Measurements from ENCODE around the gene MMD.
"Not testable (repeated sequence)": the region's sequence is repeated elsewhere in the genome, so short reads cannot be mapped to it uniquely, and the experiment has no call there.

Gene MMD

GRCh38 chr17:55391244-55391757, 30.3 kb downstream of the MMD start:
- Histone ChIP-seq H4K20me1 (ENCODE audit: insufficient read depth, low read length, poor library complexity, severe bottlenecking) (no peaks in the 10 kb centered on the region), H3K9ac (ENCODE audit: low read depth, low read length, poor library complexity, severe bottlenecking) (no peak overlapping the region), H3K27me3 (ENCODE audit: insufficient read depth, low read length, poor library complexity, severe bottlenecking) (no peaks in the 10 kb centered on the region), H3K4me1 (ENCODE audit: insufficient read depth, low read length, poor library complexity, severe bottlenecking) (no peaks in the 10 kb centered on the region), H2AFZ (ENCODE audit: low read length) (no peak overlapping the region), H3K4me3 (ENCODE audit: low read length, poor library complexity, severe bottlenecking) (no peak overlapping the region), H3K4me2 (ENCODE audit: low read depth, low read length, poor library complexity, severe bottlenecking) (no peak overlapping the region), H3K79me2 (ENCODE audit: insufficient read depth, low read length) (no peaks in the 10 kb centered on the region), H3K9me2 (replicated peaks; ENCODE audit: low read depth, low read length) (no peaks in the 10 kb centered on the region), H3K36me3 (ENCODE audit: insufficient read depth, low read length) (peaks cover 12% of the 10 kb centered on the region; the same call in 1 of the 2 replicates), H3F3A (ENCODE audit: low read depth) (no peaks in the 10 kb centered on the region), H3K9me3 (ENCODE audit: insufficient read depth, low read depth, low read length) (no peaks in the 10 kb centered on the region)
- TF ChIP-seq CTCF (conservative IDR thresholded peaks at IDR 0.05; ENCODE audit: low read length) (no peak), EZH2phosphoT487 (IDR thresholded peaks at IDR 0.05; ENCODE audit: borderline replicate concordance) (no peak)

GRCh38 chr17:55390364-55390977, 31.2 kb downstream of the MMD start:
- no peak overlapping the region for H3K4me3 ChIP-seq (ENCODE audit: low read length, poor library complexity, severe bottlenecking)

GRCh38 chr17:55389715-55390114, 31.9 kb downstream of the MMD start:
- not testable (repeated sequence) for H3F3A ChIP-seq (ENCODE audit: low read depth); H3K9me2 ChIP-seq (replicated peaks; ENCODE audit: low read depth, low read length); H4K20me1 ChIP-seq (ENCODE audit: insufficient read depth, low read length, poor library complexity, severe bottlenecking); H3K79me2 ChIP-seq (ENCODE audit: insufficient read depth, low read length); H2AFZ ChIP-seq (ENCODE audit: low read length); H3K27me3 ChIP-seq (ENCODE audit: insufficient read depth, low read length, poor library complexity, severe bottlenecking); H3K9ac ChIP-seq (ENCODE audit: low read depth, low read length, poor library complexity, severe bottlenecking); H3K4me2 ChIP-seq (ENCODE audit: low read depth, low read length, poor library complexity, severe bottlenecking); H3K9me3 ChIP-seq (ENCODE audit: insufficient read depth, low read depth, low read length); H3K4me3 ChIP-seq (ENCODE audit: low read length, poor library complexity, severe bottlenecking); H3K4me1 ChIP-seq (ENCODE audit: insufficient read depth, low read length, poor library complexity, severe bottlenecking)
- H3K36me3 ChIP-seq (ENCODE audit: insufficient read depth, low read length) = peaks cover 12% of the 10 kb centered on the region; the same call in 1 of the 2 replicates

More at GRCh38 chr17:55390364-55390977, 31.2 kb downstream of the MMD start:
- Histone ChIP-seq H3K9me2 (replicated peaks; ENCODE audit: low read depth, low read length) (no peaks in the 10 kb centered on the region), H3K4me1 (ENCODE audit: insufficient read depth, low read length, poor library complexity, severe bottlenecking) (no peaks in the 10 kb centered on the region), H3K4me2 (ENCODE audit: low read depth, low read length, poor library complexity, severe bottlenecking) (no peak overlapping the region), H3K9me3 (ENCODE audit: insufficient read depth, low read depth, low read length) (no peaks in the 10 kb centered on the region), H4K20me1 (ENCODE audit: insufficient read depth, low read length, poor library complexity, severe bottlenecking) (no peaks in the 10 kb centered on the region), H3F3A (ENCODE audit: low read depth) (no peaks in the 10 kb centered on the region), H3K79me2 (ENCODE audit: insufficient read depth, low read length) (no peaks in the 10 kb centered on the region), H3K36me3 (ENCODE audit: insufficient read depth, low read length) (peaks cover 12% of the 10 kb centered on the region; the same call in 1 of the 2 replicates), H3K27me3 (ENCODE audit: insufficient read depth, low read length, poor library complexity, severe bottlenecking) (no peaks in the 10 kb centered on the region), H2AFZ (ENCODE audit: low read length) (no peak overlapping the region), H3K9ac (ENCODE audit: low read depth, low read length, poor library complexity, severe bottlenecking) (no peak overlapping the region)
- no peak for TF ChIP-seq EZH2phosphoT487 (IDR thresholded peaks at IDR 0.05; ENCODE audit: borderline replicate concordance)
- no peak for TF ChIP-seq CTCF (conservative IDR thresholded peaks at IDR 0.05; ENCODE audit: low read length)

GRCh38 chr17:55388842-55389241, 32.8 kb downstream of the MMD start:
- no peaks in the 10 kb centered on the region for H3F3A ChIP-seq (ENCODE audit: low read depth)
- H3K4me2 ChIP-seq (ENCODE audit: low read depth, low read length, poor library complexity, severe bottlenecking) = no peak overlapping the region
- no peaks in the 10 kb centered on the region for H3K4me1 ChIP-seq (ENCODE audit: insufficient read depth, low read length, poor library complexity, severe bottlenecking)
- H4K20me1 ChIP-seq (ENCODE audit: insufficient read depth, low read length, poor library complexity, severe bottlenecking) = no peaks in the 10 kb centered on the region
- no peak overlapping the region for H2AFZ ChIP-seq (ENCODE audit: low read length)
- no peaks in the 10 kb centered on the region for H3K9me2 ChIP-seq (replicated peaks; ENCODE audit: low read depth, low read length)
- H3K27me3 ChIP-seq (ENCODE audit: insufficient read depth, low read length, poor library complexity, severe bottlenecking) = no peaks in the 10 kb centered on the region
- no peaks in the 10 kb centered on the region for H3K79me2 ChIP-seq (ENCODE audit: insufficient read depth, low read length)
- peaks cover 7% of the 10 kb centered on the region; the same call in 1 of the 2 replicates for H3K36me3 ChIP-seq (ENCODE audit: insufficient read depth, low read length)
- no peak overlapping the region for H3K4me3 ChIP-seq (ENCODE audit: low read length, poor library complexity, severe bottlenecking)
- H3K9ac ChIP-seq (ENCODE audit: low read depth, low read length, poor library complexity, severe bottlenecking) = no peak overlapping the region
- TF ChIP-seq EZH2phosphoT487 (IDR thresholded peaks at IDR 0.05; ENCODE audit: borderline replicate concordance) = no peak
- no peak for TF ChIP-seq CTCF (conservative IDR thresholded peaks at IDR 0.05; ENCODE audit: low read length)
- H3K9me3 ChIP-seq (ENCODE audit: insufficient read depth, low read depth, low read length) = no peaks in the 10 kb centered on the region

Data from Loucy (cell line).